GM13976 (cell line): Measurements from ENCODE around the gene TUSC1.
"Not testable (repeated sequence)": the region's sequence is repeated elsewhere in the genome, so short reads cannot be mapped to it uniquely, and the experiment has no call there.

Source experiments
- DNase-seq: peaks from one replicate; pipeline ENCODE4 v3.0.0; 2012; ENCODE audit warnings: low spot score
- in situ Hi-C: fragments of 300-500 bp; cut with MboI; formaldehyde crosslinking; loops from one replicate; pipeline ENCODE4 v1.12.0; 2022; ENCODE audit warnings: low sequenced_read_pairs, mixed read lengths, inconsistent platforms; ENCODE audit not compliant: unreplicated experiment
- TF ChIP-seq, protein P1 (sequence below): IDR thresholded peaks from 2 replicates; pipeline ENCODE4 v1.5.1; 2012; ENCODE audit warnings: borderline replicate concordance, mild to moderate bottlenecking; ENCODE audit not compliant: insufficient read depth; ENCODE audit errors: extremely low read depth, missing control alignments, control extremely low read depth

The TUSC1 gene

DNA sequence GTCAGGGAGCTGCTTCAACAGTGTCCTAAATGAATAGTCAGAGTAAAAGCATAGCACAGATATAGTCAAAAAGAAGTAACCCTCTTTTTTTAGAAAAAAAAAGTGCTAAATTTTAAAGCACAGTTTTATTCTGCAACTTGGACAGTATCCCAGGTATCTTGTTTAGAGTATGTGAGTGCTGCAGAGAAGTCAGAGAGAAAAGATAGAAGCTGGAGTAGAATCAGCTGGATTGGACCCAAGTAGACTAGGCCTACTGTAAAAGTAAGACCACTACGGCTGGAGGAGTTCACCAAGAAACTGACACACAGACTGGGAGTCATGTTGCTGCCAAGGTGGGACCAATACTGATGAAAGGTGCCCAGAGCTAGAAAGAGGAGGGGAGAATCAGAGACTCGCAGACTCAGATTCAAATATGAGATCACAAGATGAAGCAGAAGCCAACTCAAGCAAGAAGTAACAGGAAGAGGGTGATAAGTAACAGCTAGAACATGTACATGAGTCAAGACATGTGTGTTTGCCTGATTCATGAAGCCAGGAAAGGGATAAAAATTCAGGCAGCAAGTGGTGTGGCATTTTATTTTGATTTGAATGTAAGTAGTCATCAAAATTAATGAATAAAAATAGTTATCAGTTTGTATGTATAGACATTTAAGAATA is 25.6 kb upstream of the TUSC1 start:
- TF ChIP-seq, protein P1, sequence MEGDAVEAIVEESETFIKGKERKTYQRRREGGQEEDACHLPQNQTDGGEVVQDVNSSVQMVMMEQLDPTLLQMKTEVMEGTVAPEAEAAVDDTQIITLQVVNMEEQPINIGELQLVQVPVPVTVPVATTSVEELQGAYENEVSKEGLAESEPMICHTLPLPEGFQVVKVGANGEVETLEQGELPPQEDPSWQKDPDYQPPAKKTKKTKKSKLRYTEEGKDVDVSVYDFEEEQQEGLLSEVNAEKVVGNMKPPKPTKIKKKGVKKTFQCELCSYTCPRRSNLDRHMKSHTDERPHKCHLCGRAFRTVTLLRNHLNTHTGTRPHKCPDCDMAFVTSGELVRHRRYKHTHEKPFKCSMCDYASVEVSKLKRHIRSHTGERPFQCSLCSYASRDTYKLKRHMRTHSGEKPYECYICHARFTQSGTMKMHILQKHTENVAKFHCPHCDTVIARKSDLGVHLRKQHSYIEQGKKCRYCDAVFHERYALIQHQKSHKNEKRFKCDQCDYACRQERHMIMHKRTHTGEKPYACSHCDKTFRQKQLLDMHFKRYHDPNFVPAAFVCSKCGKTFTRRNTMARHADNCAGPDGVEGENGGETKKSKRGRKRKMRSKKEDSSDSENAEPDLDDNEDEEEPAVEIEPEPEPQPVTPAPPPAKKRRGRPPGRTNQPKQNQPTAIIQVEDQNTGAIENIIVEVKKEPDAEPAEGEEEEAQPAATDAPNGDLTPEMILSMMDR, result no peak
- DNase-seq, result no peak
- in situ Hi-C loops, result no loop called here

DNA sequence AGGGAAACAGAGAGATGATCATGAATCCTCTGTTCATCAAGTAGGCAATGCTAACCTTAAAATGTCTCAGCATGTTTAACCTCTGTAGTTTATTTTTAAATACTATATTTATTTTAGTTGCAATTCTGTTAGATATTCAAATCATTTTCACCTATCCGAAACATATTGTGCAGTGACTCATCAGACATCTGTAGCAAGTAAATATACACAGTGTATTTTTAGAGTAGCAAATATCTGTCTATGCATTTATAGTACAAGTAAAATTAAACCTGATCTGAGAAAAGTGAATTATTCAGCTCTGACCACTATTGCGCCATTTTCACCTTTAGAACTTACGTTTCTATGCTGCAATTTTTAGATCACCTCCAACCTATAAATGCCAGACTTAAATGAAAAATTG is 24.3 kb upstream of the TUSC1 start:
- TF ChIP-seq, protein P1, result no peak
- no peak for DNase-seq
- in situ Hi-C loops, result no loop called here

DNA sequence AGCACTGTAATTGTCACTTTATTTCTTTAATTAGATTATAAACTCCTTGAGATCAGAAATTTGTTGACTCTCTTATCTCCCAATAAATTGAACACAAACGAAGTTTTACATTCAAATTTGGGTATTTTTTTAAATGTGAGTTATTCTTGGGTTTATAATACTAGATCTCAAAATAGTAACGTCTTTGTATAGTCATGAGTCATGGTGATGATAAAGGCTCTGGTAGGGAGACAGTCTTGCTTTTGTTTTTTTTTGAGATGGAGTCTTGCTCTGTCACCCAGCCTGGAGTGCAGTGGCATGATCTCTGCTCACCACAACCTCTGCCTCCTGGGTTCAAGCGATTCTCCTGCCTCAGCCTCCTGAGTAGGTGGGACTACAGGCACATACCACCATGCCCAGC is 22.7 kb upstream of the TUSC1 start:
- DNase-seq, in situ Hi-C loops: not testable (repeated sequence)

DNA sequence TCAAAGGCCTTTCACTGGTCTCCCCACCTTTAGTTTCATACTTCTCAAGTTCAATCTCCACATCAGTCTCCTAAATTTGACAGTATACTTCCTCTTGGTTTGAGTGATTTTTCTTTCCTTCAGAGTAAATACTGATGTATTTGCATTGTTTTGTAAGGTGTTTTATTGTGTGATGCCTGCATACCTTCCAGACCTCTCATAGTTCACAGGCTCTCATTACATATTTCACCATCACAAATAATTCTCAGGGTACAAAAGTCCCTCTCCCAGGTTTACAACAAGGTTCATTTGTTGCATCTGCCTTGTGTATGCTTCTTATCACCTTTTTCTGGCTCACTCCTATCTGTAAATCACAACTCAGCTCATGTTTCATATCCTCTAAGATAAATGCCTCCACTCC is 22.2 kb upstream of the TUSC1 start:
- TF ChIP-seq, protein P1, result no peak
- in situ Hi-C loops, result no loop called here
- DNase-seq, result no peak

DNA sequence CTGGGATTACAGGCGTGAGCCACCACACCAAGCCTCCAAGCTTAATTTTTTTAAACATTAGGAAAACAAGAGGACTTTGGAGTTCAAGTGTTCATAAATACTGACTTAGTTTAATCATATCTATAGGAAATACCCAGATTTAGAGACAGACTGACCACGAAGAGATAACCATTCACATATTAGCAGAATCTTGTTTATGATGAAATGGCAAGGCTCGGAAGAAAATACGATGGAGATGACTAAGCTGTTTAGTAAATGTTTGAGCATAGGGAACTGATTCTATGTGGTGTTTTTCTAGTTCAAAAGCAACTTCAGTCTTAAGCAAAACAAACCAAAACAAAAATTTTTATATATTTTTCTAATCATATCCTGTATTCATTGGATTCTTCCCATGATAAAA is 13.5 kb upstream of the TUSC1 start:
- TF ChIP-seq, protein P1, result no peak
- in situ Hi-C loops, result no loop called here
- DNase-seq, result no peak

DNA sequence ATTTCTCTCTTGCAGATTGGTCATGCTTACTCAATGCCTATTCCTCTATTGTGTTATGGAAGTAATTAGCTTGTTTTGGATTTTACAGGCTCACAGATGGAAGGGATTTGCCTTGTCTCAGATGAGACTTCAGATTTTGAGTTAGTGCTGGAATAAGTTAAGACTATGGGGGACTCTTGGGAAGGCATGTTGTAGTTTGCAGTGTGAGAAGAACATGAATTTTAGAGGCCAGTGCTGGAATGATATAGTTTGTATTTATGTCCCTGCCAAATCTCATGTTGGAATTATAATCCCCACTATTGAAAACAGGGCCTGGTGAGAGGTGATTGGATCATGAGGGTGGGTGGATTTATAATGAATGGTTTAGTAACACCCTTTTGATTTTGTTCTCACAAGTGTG is 6.1 kb upstream of the TUSC1 start:
- TF ChIP-seq, protein P1, result no peak
- in situ Hi-C loops, result no loop called here
- no peak for DNase-seq

DNA sequence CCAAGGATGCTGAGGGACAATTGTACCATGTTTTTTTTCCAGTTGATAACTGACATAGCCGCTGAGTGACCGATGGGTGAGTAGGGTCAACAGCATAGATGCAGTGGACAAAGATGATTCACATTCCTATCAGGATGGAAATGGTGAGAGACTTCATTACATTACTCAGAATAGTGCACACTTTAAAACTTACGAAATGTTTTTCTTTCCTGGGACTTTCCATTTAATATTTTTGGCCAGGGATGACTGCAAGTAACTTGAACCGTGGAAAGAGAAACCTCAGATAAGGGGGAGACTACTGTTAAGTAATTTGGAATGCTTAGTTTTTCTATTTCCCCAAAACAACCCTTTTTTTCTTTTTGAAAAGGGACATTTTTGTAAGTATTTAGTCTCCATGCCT is 3.0 kb upstream of the TUSC1 start:
- in situ Hi-C loops, result no loop called here
- no peak for DNase-seq
- TF ChIP-seq, protein P1, result no peak
